Measurements from ENCODE around the gene RPTOR. TPM values are rescaled to one million over a fixed set of nuclear protein-coding genes. Genes with fewer than 3 reads are reported as not detected.

RPTOR gene, protein sequence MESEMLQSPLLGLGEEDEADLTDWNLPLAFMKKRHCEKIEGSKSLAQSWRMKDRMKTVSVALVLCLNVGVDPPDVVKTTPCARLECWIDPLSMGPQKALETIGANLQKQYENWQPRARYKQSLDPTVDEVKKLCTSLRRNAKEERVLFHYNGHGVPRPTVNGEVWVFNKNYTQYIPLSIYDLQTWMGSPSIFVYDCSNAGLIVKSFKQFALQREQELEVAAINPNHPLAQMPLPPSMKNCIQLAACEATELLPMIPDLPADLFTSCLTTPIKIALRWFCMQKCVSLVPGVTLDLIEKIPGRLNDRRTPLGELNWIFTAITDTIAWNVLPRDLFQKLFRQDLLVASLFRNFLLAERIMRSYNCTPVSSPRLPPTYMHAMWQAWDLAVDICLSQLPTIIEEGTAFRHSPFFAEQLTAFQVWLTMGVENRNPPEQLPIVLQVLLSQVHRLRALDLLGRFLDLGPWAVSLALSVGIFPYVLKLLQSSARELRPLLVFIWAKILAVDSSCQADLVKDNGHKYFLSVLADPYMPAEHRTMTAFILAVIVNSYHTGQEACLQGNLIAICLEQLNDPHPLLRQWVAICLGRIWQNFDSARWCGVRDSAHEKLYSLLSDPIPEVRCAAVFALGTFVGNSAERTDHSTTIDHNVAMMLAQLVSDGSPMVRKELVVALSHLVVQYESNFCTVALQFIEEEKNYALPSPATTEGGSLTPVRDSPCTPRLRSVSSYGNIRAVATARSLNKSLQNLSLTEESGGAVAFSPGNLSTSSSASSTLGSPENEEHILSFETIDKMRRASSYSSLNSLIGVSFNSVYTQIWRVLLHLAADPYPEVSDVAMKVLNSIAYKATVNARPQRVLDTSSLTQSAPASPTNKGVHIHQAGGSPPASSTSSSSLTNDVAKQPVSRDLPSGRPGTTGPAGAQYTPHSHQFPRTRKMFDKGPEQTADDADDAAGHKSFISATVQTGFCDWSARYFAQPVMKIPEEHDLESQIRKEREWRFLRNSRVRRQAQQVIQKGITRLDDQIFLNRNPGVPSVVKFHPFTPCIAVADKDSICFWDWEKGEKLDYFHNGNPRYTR (N-terminal part only)
- total RNA-seq: 22.2 and 34.5 TPM in 2 replicates

GRCh38 chr17:80544655-80545498 is at the start of gene RPTOR:
Gene RPTOR (plus strand): TSS chr17:80544838. CDS start chr17:80545630, 792 bp downstream.

GRCh38 chr17:80991645-80992076 is 447.0 kb downstream of the RPTOR start, which contains the start of gene CHMP6:
Gene CHMP6 (plus strand): TSS chr17:80991841. CDS start chr17:80991919, 78 bp downstream.

Other genes starting within 250 kb of the RPTOR start
- 9.8 and 18.9 TPM in 2 replicates for gene ENDOV, start 129.7 kb upstream of the RPTOR start, total RNA-seq
- 0.25 and 0.49 TPM in 2 replicates for gene NPTX1, start 68.2 kb upstream of the RPTOR start, total RNA-seq

Data from mesangial cell (primary cell).